Kidney (tissue), 14 donors: ENCODE results near the gene DHX57. TPM values are rescaled to one million over a fixed set of nuclear protein-coding genes. Genes with fewer than 3 reads are reported as not detected.

ENCODE experiments used
- DNase-seq, 5 donors: peaks; one replicate each; pipeline ENCODE4 v3.0.0-alpha.2; 2013 to 2020
- FAIRE-seq: peaks from 2 replicates; lab custom pipeline; 2012; peaks lifted over from hg19 to GRCh38; lab: Jason Lieb, UNC
- H3K27ac ChIP-seq, 2 donors: one replicate each; pipeline ENCODE4 v1.7.0; 2013; ENCODE audit warnings: low read depth in 2 of 2, low read length in 2 of 2, inconsistent platforms in 1 of 2
- H3K27me3 ChIP-seq: one replicate; pipeline ENCODE4 v1.7.1; 2013; ENCODE audit warnings: low read length, inconsistent platforms; ENCODE audit not compliant: control insufficient read depth, insufficient read depth
- H3K36me3 ChIP-seq, 3 donors: one replicate each; pipeline versions ENCODE4 v1.7.0 to v1.7.1; 2013; ENCODE audit warnings: low read length in 3 of 3, control low read depth in 1 of 3, inconsistent platforms in 1 of 3; ENCODE audit not compliant: insufficient read depth in 3 of 3, control insufficient read depth in 2 of 3
- H3K4me1 ChIP-seq, 3 donors: one replicate each; pipeline versions ENCODE4 v1.7.0 to v1.7.1; 2013; ENCODE audit warnings: low read length in 3 of 3, inconsistent platforms in 1 of 3, low read depth in 1 of 3; ENCODE audit not compliant: control insufficient read depth in 2 of 3, insufficient read depth in 2 of 3
- H3K4me3 ChIP-seq, 3 donors: one replicate each; pipeline versions ENCODE4 v1.7.0 to v1.8.1; 2013; ENCODE audit warnings: low read length in 3 of 3, control low read depth in 1 of 3, inconsistent platforms in 1 of 3
- H3K9ac ChIP-seq, 3 donors: one replicate each; pipeline versions ENCODE4 v1.7.0 to v1.7.1; 2013; ENCODE audit warnings: low read length in 3 of 3, control low read depth in 1 of 3, inconsistent platforms in 1 of 3
- H3K9me3 ChIP-seq, 3 donors: one replicate each; pipeline versions ENCODE4 v1.7.0 to v1.7.1; 2013; ENCODE audit warnings: low read length in 3 of 3, control low read depth in 1 of 3, inconsistent platforms in 1 of 3; ENCODE audit not compliant: control insufficient read depth in 2 of 3, insufficient read depth in 1 of 3
- intact Hi-C: fragments of 100-400 bp; cut with DNase I; formaldehyde crosslinking; loops from one replicate; pipeline ENCODE4 v1.11.1; 2022
- polyA plus RNA-seq: library from polyadenylated mRNA; stranded (reverse); fragments of 350-450 nt; fragmentation: Illumina TruSeq; extraction: RNeasy Lipid Tissue Mini Kit (QIAGEN cat#74804); gene quantifications from one replicate; pipeline ENCODE4 v1.2.3, GENCODE V29; 2014; ENCODE audit warnings: low read depth, low replicate concordance; ENCODE audit not compliant: insufficient read depth
- total RNA-seq: library from RNA; stranded (reverse); fragmentation: NEBNext Ultra II Directional; extraction: Animal tissue kit (Norgen Biotek cat#: 25700); gene quantifications from one replicate; pipeline ENCODE4 v1.2.1, GENCODE V29; 2021
- TF ChIP-seq, protein P1 (sequence below): IDR thresholded peaks from 3 replicates; pipeline ENCODE4 v1.5.1; 2012; ENCODE audit warnings: mild to moderate bottlenecking, moderate library complexity, borderline replicate concordance; ENCODE audit not compliant: insufficient read depth; ENCODE audit errors: extremely low read depth
- donor health status: control.
- donor health status: control.
- donor health status: control.
- donor health status: control.
- donor health status: control.
- donor health status: DM: yes; HTN: yes; CAD: no.
- donor health status: Normal renal cell carcinoma (clear cell type).

The DHX57 gene
- total and polyA plus RNA-seq, 2 donors from 2014 or later, result 6.9 to 20.7 TPM

DNA sequence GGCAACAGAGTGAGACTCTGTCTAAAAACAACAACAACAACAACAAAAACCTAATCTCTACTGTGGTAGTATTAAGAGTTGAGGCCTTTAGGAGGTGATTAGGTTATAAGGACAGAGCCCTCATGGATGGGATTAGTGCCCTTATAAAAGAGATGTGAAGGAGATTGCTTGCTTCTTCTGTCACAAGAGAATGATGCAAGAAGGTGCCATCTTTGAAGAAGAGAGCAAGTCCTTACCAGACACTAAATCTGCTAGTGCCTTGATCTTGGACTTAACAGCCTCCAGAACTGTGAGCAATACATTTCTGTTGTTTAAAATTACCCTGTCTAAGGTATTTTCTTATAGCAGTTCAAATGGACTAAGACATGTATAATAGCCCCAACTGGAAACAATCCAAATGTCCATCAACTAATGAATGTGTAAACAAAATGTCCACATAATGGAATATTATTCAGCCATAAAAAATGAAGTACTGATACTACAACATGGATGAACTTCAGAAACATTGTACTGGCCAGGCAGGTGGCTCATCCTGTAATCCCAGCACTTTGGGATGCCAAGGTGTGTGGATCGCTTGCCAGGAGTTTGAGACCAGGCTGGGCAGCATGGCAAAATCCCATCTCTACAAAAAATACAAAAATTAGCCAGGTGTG lies 12.3 kb upstream of the DHX57 start:
- Histone ChIP-seq H3K9me3 (no peaks in the 10 kb centered on the region), H3K4me3 (no peak overlapping the region), H3K9ac (no peak overlapping the region), H3K27me3 (no peaks in the 10 kb centered on the region), H3K36me3 (no peaks in the 10 kb centered on the region), H3K4me1 (no peaks in the 10 kb centered on the region), H3K27ac (no peak overlapping the region)
- TF ChIP-seq, protein P1, sequence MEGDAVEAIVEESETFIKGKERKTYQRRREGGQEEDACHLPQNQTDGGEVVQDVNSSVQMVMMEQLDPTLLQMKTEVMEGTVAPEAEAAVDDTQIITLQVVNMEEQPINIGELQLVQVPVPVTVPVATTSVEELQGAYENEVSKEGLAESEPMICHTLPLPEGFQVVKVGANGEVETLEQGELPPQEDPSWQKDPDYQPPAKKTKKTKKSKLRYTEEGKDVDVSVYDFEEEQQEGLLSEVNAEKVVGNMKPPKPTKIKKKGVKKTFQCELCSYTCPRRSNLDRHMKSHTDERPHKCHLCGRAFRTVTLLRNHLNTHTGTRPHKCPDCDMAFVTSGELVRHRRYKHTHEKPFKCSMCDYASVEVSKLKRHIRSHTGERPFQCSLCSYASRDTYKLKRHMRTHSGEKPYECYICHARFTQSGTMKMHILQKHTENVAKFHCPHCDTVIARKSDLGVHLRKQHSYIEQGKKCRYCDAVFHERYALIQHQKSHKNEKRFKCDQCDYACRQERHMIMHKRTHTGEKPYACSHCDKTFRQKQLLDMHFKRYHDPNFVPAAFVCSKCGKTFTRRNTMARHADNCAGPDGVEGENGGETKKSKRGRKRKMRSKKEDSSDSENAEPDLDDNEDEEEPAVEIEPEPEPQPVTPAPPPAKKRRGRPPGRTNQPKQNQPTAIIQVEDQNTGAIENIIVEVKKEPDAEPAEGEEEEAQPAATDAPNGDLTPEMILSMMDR, result no peak
- FAIRE-seq (no peak), DNase-seq (no peak)
- intact Hi-C loops, result no loop called here

DNA sequence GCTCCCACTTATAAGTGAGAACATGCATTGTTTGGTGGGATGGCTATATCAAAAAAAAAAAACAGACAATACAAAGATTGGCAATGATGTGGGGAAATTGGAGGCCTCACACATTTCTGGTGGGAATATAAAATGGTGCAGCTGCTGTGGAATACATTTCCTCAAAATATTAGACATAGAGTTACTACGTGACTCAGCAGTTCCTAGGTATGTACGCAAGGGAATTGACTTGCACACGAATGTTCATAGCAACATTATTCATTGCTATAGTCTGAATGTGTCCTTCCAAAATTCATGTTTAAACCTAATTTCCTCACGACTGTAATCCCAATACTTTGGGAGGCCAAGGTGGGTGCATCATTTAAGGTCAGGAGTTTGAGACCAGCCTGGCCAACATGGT lies 11.6 kb upstream of the DHX57 start:
- H3K4me3 ChIP-seq, result no peak overlapping the region
- DNase-seq, result no peak
- no peaks in the 10 kb centered on the region for H3K9me3 ChIP-seq
- H3K27me3 ChIP-seq, result no peaks in the 10 kb centered on the region
- no peak overlapping the region for H3K9ac ChIP-seq
- no peak overlapping the region for H3K27ac ChIP-seq
- no peaks in the 10 kb centered on the region for H3K4me1 ChIP-seq
- no peak for FAIRE-seq
- TF ChIP-seq, protein P1, result no peak
- no peaks in the 10 kb centered on the region for H3K36me3 ChIP-seq
- intact Hi-C loops, result no loop called here

DNA sequence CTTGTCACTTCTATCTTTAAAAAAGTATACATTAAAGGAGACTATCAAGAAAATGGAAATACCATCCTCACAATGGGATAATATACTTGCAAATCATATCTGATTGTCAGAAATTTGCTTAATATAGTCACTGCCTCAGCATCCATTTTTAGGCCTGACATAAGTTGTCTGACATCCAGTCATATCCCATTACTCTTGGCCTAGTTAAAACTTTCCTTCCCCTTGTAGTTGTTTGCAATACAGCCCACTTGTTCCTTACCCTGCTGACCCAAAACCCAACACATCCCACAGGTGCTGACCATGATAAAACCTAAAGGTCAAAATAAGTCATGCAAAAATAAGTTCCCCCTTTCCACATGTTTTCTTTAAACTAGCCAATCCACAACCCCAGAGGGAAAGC lies 10.3 kb upstream of the DHX57 start:
- Histone ChIP-seq H3K9me3 (no peaks in the 10 kb centered on the region), H3K9ac (no peak overlapping the region), H3K36me3 (no peaks in the 10 kb centered on the region), H3K4me1 (no peaks in the 10 kb centered on the region), H3K27ac (no peak overlapping the region), H3K4me3 (no peak overlapping the region), H3K27me3 (no peaks in the 10 kb centered on the region)
- DNase-seq (no peak), FAIRE-seq (no peak)
- intact Hi-C loops, result no loop called here
- TF ChIP-seq, protein P1, result no peak
